Stimulated activated naive CD4-positive, alpha-beta T cell (primary cell): ENCODE data around the gene PLEKHG5.
"Not testable (repeated sequence)": the region's sequence is repeated elsewhere in the genome, so short reads cannot be mapped to it uniquely, and the experiment has no call there.

Experiments
- DNase-seq, 6 experiments: peaks; one replicate each; lab custom pipeline; 2025; lab: John Stamatoyannopoulos, UW

The PLEKHG5 gene

DNA sequence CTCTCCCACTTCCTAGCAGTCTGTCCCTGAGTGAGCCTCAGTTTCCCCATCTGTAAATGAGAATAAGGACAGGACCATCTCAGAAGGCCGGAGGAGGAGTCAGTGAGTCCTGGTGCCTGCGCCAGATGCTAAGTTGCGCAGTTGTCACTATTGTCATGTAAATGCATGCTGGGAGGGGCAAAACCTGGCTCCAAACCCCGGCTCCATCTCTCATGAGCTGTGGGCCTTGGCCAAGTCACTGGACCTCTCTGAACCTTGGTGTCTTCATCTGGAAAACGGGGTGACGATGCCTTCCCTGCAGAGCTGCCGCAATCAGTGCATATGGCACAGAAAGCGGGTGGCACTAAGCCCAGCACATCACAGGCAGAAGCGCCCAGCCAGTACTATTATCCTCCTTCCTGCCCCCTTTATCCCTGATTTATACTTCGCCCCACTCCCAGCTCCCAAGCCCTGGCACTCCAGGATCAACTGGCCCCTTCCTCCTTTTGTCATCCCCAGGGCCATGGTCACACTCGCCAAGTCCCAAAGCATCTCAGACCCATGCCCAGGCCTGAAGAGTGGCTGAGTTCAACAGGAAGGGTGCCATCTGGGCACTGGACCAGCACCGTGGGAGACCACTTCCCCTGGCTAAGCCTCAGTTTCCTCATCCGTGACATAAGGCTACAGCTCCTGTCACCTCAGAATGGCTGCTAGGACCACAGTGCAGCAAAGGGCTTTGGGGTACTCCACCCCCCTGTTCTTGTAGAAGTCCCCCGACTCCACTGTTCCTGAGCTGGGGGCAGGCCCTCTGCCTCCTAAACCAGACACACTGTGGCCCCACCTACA is 4.3 kb upstream of the PLEKHG5 start:
- no peak for DNase-seq

GRCh38 chr1:6495041-6495441 is 3.6 kb upstream of the PLEKHG5 start:
- peak in 4 of 6 experiments; percentile 20 to 45 (median 28) for DNase-seq

GRCh38 chr1:6494627-6495026 is 3.2 kb upstream of the PLEKHG5 start:
- DNase-seq: no peak

GRCh38 chr1:6493834-6494223 is 2.4 kb upstream of the PLEKHG5 start:
- DNase-seq: not testable (repeated sequence)

- peak in 1 of 6 experiments; percentile 12 for DNase-seq
Observed at GRCh38 chr1:6491966-6492365, 499 bp upstream of the PLEKHG5 start.

GRCh38 chr1:6491081-6491449 is 402 bp downstream of the PLEKHG5 start:
- DNase-seq: no peak

- peak in 4 of 6 experiments; percentile 15 to 38 (median 32) for DNase-seq
Observed at GRCh38 chr1:6490181-6491080, 1.0 kb downstream of the PLEKHG5 start.

GRCh38 chr1:6489799-6490180 is 1.7 kb downstream of the PLEKHG5 start:
- DNase-seq: peak; percentile 35 to 85 (median 69)

GRCh38 chr1:6489383-6489765 is 2.1 kb downstream of the PLEKHG5 start:
- no peak for DNase-seq

DNA sequence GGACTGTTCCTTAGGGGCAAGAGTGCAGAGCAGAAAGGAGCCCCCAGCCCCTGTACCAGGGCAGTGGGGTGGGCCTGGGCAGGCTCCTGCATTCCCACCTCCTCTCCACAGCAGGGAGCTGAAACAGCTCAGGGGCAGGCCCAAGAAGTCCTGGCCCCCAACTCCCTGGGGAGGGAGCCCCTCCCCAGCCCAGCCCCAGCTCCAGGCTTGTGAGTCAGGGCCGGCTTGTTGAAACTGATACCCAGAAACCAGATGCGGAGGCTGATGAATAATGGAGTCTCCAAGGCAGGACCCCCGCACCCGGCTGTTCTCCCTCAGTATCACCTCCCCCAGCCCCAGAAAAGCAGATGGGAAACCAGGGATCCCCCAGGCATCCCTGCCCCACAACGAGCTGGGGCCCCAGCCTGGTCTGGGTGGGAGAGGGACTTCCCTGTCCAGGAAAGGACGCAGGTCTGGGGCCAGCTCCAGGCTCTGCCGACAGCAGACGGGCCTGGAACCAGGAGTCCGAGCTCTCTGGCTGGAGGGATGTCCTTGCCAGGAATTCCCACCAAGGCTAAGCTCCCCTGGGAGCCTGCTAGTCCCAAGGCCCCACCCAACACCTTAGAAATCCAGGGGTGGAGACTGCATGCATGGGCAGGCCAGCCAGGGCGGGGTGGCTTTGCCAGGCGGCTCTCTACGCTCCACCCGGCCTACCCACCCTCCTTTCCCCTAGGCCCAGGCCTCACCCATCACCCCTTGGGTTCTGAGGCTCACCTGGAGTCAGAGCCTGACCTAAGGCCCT is 2.7 kb downstream of the PLEKHG5 start:
- DNase-seq: no peak

DNA sequence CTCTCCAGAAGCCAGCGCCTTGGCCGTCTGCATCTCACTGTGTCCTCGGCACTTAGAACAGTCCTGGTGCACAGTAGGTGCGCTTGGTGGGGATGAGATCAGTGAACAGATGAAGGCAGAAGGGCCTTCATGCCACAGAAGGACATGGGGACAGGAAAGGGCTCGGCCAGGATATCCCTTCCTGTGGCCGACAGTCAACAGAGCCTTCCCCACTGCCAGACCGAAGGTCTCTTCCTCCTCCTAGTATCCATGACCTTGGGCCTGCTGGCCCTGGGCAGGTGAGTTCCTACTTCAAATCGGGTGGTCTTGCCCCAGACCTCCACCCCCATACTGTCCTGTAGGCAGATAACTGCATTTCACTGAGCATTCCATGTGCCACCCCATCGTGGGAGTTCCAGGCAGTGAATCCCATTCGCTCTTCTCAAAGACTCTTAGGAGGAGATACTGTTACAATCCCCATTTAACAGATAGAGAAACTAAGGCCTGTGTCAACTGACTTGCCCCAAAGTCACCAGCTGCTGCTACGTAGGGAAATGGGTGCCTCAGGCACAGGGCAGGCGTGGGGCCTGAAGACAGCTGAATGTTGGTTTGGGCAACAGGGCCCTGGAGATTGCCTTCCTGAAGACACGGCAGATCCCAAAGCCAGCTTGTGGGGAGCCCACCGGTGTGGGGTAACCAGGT is 3.5 kb downstream of the PLEKHG5 start:
- no peak for DNase-seq

GRCh38 chr1:6486433-6487011 is 4.9 kb downstream of the PLEKHG5 start:
- DNase-seq: peak; percentile 60 to 90 (median 74)

GRCh38 chr1:6485168-6486101 is 6.0 kb downstream of the PLEKHG5 start:
- no peak for DNase-seq

DNA sequence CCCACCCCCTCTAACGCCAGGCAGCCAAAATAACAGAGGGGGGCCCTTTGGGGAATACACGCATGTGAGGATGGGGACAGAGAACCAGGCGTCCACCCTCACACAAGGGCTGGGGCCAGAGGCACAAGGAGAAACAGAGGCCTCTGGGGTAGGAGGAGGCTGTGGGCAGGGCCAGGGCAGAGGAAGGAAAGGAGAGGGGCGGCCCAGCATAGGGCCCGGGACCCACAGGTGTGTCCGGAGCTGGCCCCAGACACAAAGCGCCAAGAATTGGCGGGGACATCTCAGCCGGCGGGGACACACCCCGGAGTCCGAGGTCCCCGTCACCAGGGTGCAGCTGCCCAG is 6.7 kb downstream of the PLEKHG5 start:
- DNase-seq: no peak

GRCh38 chr1:6483761-6484117 is 7.7 kb downstream of the PLEKHG5 start:
- no peak for DNase-seq

GRCh38 chr1:6483017-6483760 is 8.3 kb downstream of the PLEKHG5 start:
- DNase-seq: no peak

DNA sequence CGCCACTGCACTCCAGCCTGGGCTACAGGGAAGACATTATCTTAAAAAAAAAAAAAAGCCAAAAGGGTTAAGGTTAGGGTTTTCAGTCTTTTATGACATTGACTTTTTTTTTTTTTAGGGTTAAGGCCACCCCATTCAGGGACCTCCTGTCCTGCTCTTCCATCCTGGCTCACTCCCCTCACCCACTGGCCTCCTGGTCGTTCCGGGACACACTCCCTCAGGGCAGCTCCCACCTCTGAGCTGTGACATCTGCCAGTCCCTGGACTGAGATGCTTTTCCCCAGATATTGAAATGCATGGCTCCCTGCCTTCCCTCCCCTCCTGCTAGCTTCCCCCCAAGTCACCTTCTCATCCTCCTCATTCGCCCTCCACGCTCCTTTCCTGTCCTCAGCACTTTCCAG is 9.6 kb downstream of the PLEKHG5 start:
- no peak for DNase-seq

GRCh38 chr1:6477039-6477820 is 14.2 kb downstream of the PLEKHG5 start:
- no peak for DNase-seq

GRCh38 chr1:6476483-6476882 is 15.0 kb downstream of the PLEKHG5 start:
- DNase-seq: no peak
